Upper lobe of left lung (tissue), 6 donors: Measurements from ENCODE around the gene DNAI1. TPM values are rescaled to one million over a fixed set of nuclear protein-coding genes. Genes with fewer than 3 reads are reported as not detected.

Experiments used
- ATAC-seq, 2 donors: fragments of 200-7000 bp; cut with Tn5 transposase; one replicate each; pipeline ENCODE4 v1.9.1; 2022; ENCODE audit warnings: mild to moderate bottlenecking in 2 of 2, moderate library complexity in 2 of 2; ENCODE audit not compliant: low FRiP score in 2 of 2
- DNase-seq, 2 donors: peaks; one replicate each; pipeline ENCODE4 v3.0.0-alpha.2; 2019 to 2020
- H3K27ac ChIP-seq, 4 donors: fragments of 200-600 bp; sonication (generic); one replicate each; pipeline ENCODE4 v1.5.1; 2016 to 2019
- H3K27me3 ChIP-seq, 4 donors: fragments of 200-600 bp; sonication (generic); one replicate each; pipeline ENCODE4 v1.5.1; 2017 to 2019
- H3K36me3 ChIP-seq, 4 donors: fragments of 200-600 bp; sonication (generic); one replicate each; pipeline ENCODE4 v1.5.1; 2016 to 2019
- H3K4me1 ChIP-seq, 4 donors: fragments of 200-600 bp; sonication (generic); one replicate each; pipeline ENCODE4 v1.5.1; 2018 to 2019
- H3K4me3 ChIP-seq, 4 donors: fragments of 200-600 bp; sonication (generic); one replicate each; pipeline ENCODE4 v1.5.1; 2017 to 2019; ENCODE audit warnings: mild to moderate bottlenecking in 2 of 4, moderate library complexity in 1 of 4
- H3K9me3 ChIP-seq, 4 donors: fragments of 200-600 bp; sonication (generic); one replicate each; pipeline ENCODE4 v1.5.1; 2018 to 2019
- CTCF ChIP-seq, 6 experiments: fragments of 450-650 bp in 4 of 6; fragments of 200-600 bp in 2 of 6; sonication (generic) in 2 of 6; IDR thresholded peaks; one replicate each; pipeline ENCODE4 v1.5.1; 2016 to 2019; ENCODE audit warnings: antibody characterized with exemption in 6 of 6
- EP300 ChIP-seq, 4 donors: sonication (generic); formaldehyde crosslinking; IDR thresholded peaks; one replicate each; pipeline ENCODE4 v1.5.1; 2017; ENCODE audit warnings: antibody characterized with exemption in 4 of 4, control low read depth in 2 of 4
- POLR2A ChIP-seq, 4 donors: fragments of 450-650 bp; IDR thresholded peaks; one replicate each; pipeline ENCODE4 v1.5.1; 2016 to 2017; ENCODE audit warnings: antibody characterized with exemption in 4 of 4, mild to moderate bottlenecking in 2 of 4
- POLR2AphosphoS5 ChIP-seq, 2 donors: sonication (generic); formaldehyde crosslinking; IDR thresholded peaks; one replicate each; pipeline ENCODE4 v1.5.1; 2017; ENCODE audit warnings: antibody characterized with exemption in 2 of 2
- WGBS, 2 donors: methylation state at CpG; one replicate each; pipeline ENCODE4 v1.1.5; 2017 to 2018; 5-methylcytosine and 5-hydroxymethylcytosine counted together
- total RNA-seq, 6 donors: library from RNA; depleted of rRNA in 4 of 6; stranded (reverse); fragments of >200 nt in 4 of 6; gene quantifications; one replicate each; pipeline versions ENCODE4 v1.1.0 to v1.2.1, GENCODE V29; 2016 to 2021
- donor health status: DM: no; HTN: no; CAD: no; lungs with moderate emphysema.
- donor health status: DM: no; HTN: yes; CAD: no; lungs with severe emphysema.

Gene DNAI1
- total RNA-seq, 6 donors from 2014 or later: 0.37 to 39.8 (median 9.7) TPM

- Histone ChIP-seq H3K4me3 (no peak overlapping the region), H3K36me3 (no peaks in the 10 kb centered on the region), H3K4me1 (peaks cover 9 to 16% (median 15%) of the 10 kb centered on the region in 4 donors), H3K27ac (no peak overlapping the region), H3K9me3 (peaks cover 0 to 7% (median 2%) of the 10 kb centered on the region in 4 donors), H3K27me3 (peaks cover 0 to 2% (median 0%) of the 10 kb centered on the region in 4 donors)
- whole genome bisulfite sequencing, 2 donors: 52 to 66% methylated on average over 20 to 21 of the region's 21 CpGs
- DNase-seq (peak in 1 of 2 donors; percentile 78), ATAC-seq (no peak)
- TF ChIP-seq POLR2AphosphoS5 (IDR thresholded peaks at IDR 0.05) (no peak), EP300 (IDR thresholded peaks at IDR 0.05) (no peak), POLR2A (IDR thresholded peaks at IDR 0.05) (no peak), CTCF (IDR thresholded peaks at IDR 0.05) (no peak)
Measured at GRCh38 chr9:34560599-34561214, 102.1 kb downstream of the DNAI1 start.

- TF ChIP-seq POLR2A (IDR thresholded peaks at IDR 0.05): no peak
- TF ChIP-seq CTCF (IDR thresholded peaks at IDR 0.05): peak in 2 of 6 experiments; percentile 28 to 31
- 80 to 86% methylated on average over 7 of the region's 7 CpGs for WGBS, 2 donors
- Histone ChIP-seq H3K27me3 (peaks cover 0 to 2% (median 0%) of the 10 kb centered on the region in 4 donors), H3K4me1 (peaks cover 9 to 16% (median 15%) of the 10 kb centered on the region in 4 donors), H3K27ac (no peak overlapping the region), H3K9me3 (peaks cover 0 to 7% (median 2%) of the 10 kb centered on the region in 4 donors), H3K4me3 (no peak overlapping the region), H3K36me3 (no peaks in the 10 kb centered on the region)
- DNase-seq (no peak), ATAC-seq (no peak)
Measured at GRCh38 chr9:34562135-34562745, 103.6 kb downstream of the DNAI1 start.

- Histone ChIP-seq H3K27me3 (peaks cover 0 to 2% (median 0%) of the 10 kb centered on the region in 4 donors), H3K9me3 (peaks cover 0 to 7% (median 2%) of the 10 kb centered on the region in 4 donors), H3K4me3 (no peak overlapping the region), H3K36me3 (no peaks in the 10 kb centered on the region), H3K4me1 (peaks cover 9 to 16% (median 15%) of the 10 kb centered on the region in 4 donors), H3K27ac (no peak overlapping the region)
- DNase-seq (no peak), ATAC-seq (no peak)
- WGBS, 2 donors: 64 to 70% methylated on average over 5 of the region's 5 CpGs
- TF ChIP-seq EP300 (IDR thresholded peaks at IDR 0.05) (no peak), POLR2A (IDR thresholded peaks at IDR 0.05) (no peak), POLR2AphosphoS5 (IDR thresholded peaks at IDR 0.05) (no peak), CTCF (IDR thresholded peaks at IDR 0.05) (no peak)
Measured at GRCh38 chr9:34563262-34563661, 104.7 kb downstream of the DNAI1 start.

GRCh38 chr9:34564617-34565016 lies 106.0 kb downstream of the DNAI1 start:
- Histone ChIP-seq H3K27me3 (peaks cover 0 to under 1% (median 0%) of the 10 kb centered on the region in 4 donors), H3K36me3 (no peaks in the 10 kb centered on the region), H3K4me3 (no peak overlapping the region), H3K4me1 (peaks cover 5 to 14% (median 10%) of the 10 kb centered on the region in 4 donors), H3K27ac (no peak overlapping the region), H3K9me3 (peaks cover 0 to 7% (median 2%) of the 10 kb centered on the region in 4 donors)
- DNase-seq: peak in 1 of 2 donors; percentile 71
- TF ChIP-seq CTCF (IDR thresholded peaks at IDR 0.05) (no peak), EP300 (IDR thresholded peaks at IDR 0.05) (no peak), POLR2A (IDR thresholded peaks at IDR 0.05) (no peak), POLR2AphosphoS5 (IDR thresholded peaks at IDR 0.05) (no peak)
- ATAC-seq: no peak
- WGBS, 2 donors: 88 to 89% methylated on average over 10 to 16 of the region's 16 CpGs
